ENCODE data around the gene CS. TPM values are rescaled to one million over a fixed set of nuclear protein-coding genes. Genes with fewer than 3 reads are reported as not detected.
"Not testable (repeated sequence)": the region's sequence is repeated elsewhere in the genome, so short reads cannot be mapped to it uniquely, and the experiment has no call there.

CS gene
- total RNA-seq, 4 donors from 2014 or later: 211 to 359 (median 271) TPM

GRCh38 chr12:56339158-56339422 is 39.0 kb upstream of the CS start:
- H3K9me3 ChIP-seq: no peaks in the 10 kb centered on the region
- no peak overlapping the region for H3K4me3 ChIP-seq
- no peak overlapping the region for H3K27ac ChIP-seq
- peaks cover 4 to 5% of the 10 kb centered on the region in 2 donors for H3K4me1 ChIP-seq
- no peak for DNase-seq
- ATAC-seq: no peak
- in situ Hi-C loops (cut with MboI; ENCODE audit: low sequenced_read_pairs in 4 of 4) (no loop called here), intact Hi-C loops (cut with DNase I; ENCODE audit: low total_unique reads) (no loop called here)
- H3K27me3 ChIP-seq: no peaks in the 10 kb centered on the region
- H3K36me3 ChIP-seq: peaks cover 0 to 19% of the 10 kb centered on the region in 2 donors
- TF ChIP-seq CTCF (IDR thresholded peaks at IDR 0.05 in 4 of 5, conservative IDR thresholded peaks at IDR 0.05 in 1 of 5) (no peak), POLR2A (IDR thresholded peaks at IDR 0.05) (no peak)

GRCh38 chr12:56338308-56339157 is 38.4 kb upstream of the CS start, which contains the start of gene IL23A:
Gene IL23A, plus strand, starts transcription at chr12:56338884. Its CDS starts 161 bp downstream, at chr12:56339045.
- TF ChIP-seq POLR2A (IDR thresholded peaks at IDR 0.05) (no peak), CTCF (IDR thresholded peaks at IDR 0.05 in 4 of 5, conservative IDR thresholded peaks at IDR 0.05 in 1 of 5) (no peak)
- no peak for DNase-seq
- ATAC-seq: no peak
- intact Hi-C loops (cut with DNase I; ENCODE audit: low total_unique reads): no loop called here
- no peak within 1 kb of the TSS for H3K4me3 ChIP-seq
- no peaks in the 10 kb centered on the region for H3K9me3 ChIP-seq
- no peak within 1 kb of the TSS for H3K27ac ChIP-seq
- no peaks in the 10 kb centered on the region for H3K27me3 ChIP-seq
- in situ Hi-C loops (cut with MboI; ENCODE audit: low sequenced_read_pairs in 4 of 4): no loop called here
- H3K36me3 ChIP-seq: peaks cover 0 to 14% of the 10 kb centered on the region in 2 donors
- H3K4me1 ChIP-seq: peaks cover 4 to 5% of the 10 kb centered on the region in 2 donors

- H3K4me3 ChIP-seq: no peak overlapping the region
- peaks cover 0 to 7% of the 10 kb centered on the region in 2 donors for H3K36me3 ChIP-seq
- no peak overlapping the region for H3K27ac ChIP-seq
- intact Hi-C loops (cut with DNase I; ENCODE audit: low total_unique reads): no loop called here
- ATAC-seq: no peak
- in situ Hi-C loops (cut with MboI; ENCODE audit: low sequenced_read_pairs in 4 of 4): no loop called here
- no peak for DNase-seq
- H3K27me3 ChIP-seq: no peaks in the 10 kb centered on the region
- H3K9me3 ChIP-seq: no peaks in the 10 kb centered on the region
- peaks cover 9 to 12% of the 10 kb centered on the region in 2 donors for H3K4me1 ChIP-seq
- no peak for TF ChIP-seq POLR2A (IDR thresholded peaks at IDR 0.05)
- no peak for TF ChIP-seq CTCF (IDR thresholded peaks at IDR 0.05 in 4 of 5, conservative IDR thresholded peaks at IDR 0.05 in 1 of 5)
Measured at GRCh38 chr12:56337753-56338251, 37.7 kb upstream of the CS start.

GRCh38 chr12:56336361-56337167 is 36.4 kb upstream of the CS start:
- Histone ChIP-seq H3K4me3 (no peak overlapping the region), H3K27me3 (no peaks in the 10 kb centered on the region), H3K27ac (no peak overlapping the region), H3K9me3 (no peaks in the 10 kb centered on the region), H3K4me1 (peaks cover 9 to 14% of the 10 kb centered on the region in 2 donors), H3K36me3 (no peaks in the 10 kb centered on the region)
- in situ Hi-C loops (cut with MboI; ENCODE audit: low sequenced_read_pairs in 4 of 4) (no loop called here), intact Hi-C loops (cut with DNase I; ENCODE audit: low total_unique reads) (no loop called here)
- DNase-seq (no peak), ATAC-seq (no peak)
- no peak for TF ChIP-seq CTCF (IDR thresholded peaks at IDR 0.05 in 4 of 5, conservative IDR thresholded peaks at IDR 0.05 in 1 of 5)
- TF ChIP-seq POLR2A (IDR thresholded peaks at IDR 0.05): no peak

GRCh38 chr12:56335527-56335926 is 35.4 kb upstream of the CS start:
- H3K36me3 ChIP-seq; DNase-seq; H3K9me3 ChIP-seq; ATAC-seq; intact Hi-C loops (cut with DNase I; ENCODE audit: low total_unique reads); H3K27ac ChIP-seq; in situ Hi-C loops (cut with MboI; ENCODE audit: low sequenced_read_pairs in 4 of 4); H3K27me3 ChIP-seq; H3K4me3 ChIP-seq: not testable (repeated sequence)
- H3K4me1 ChIP-seq: peaks cover 9 to 14% of the 10 kb centered on the region in 2 donors

All from gastrocnemius medialis (tissue), 4 donors.